Heart left ventricle (tissue), 16 donors: Measurements from ENCODE around the gene CDCA3. TPM values are rescaled to one million over a fixed set of nuclear protein-coding genes. Genes with fewer than 3 reads are reported as not detected.

ENCODE experiments used
- ATAC-seq, 4 donors: fragments of 200-7000 bp; cut with Tn5 transposase; one replicate each; pipeline ENCODE4 v1.9.1; 2020 to 2022; ENCODE audit warnings: moderate library complexity in 4 of 4, mild to moderate bottlenecking in 3 of 4, moderate number of reproducible peaks in 1 of 4
- DNase-seq, 5 donors: peaks; one replicate each; pipeline ENCODE4 v3.0.0-alpha.2; 2020
- H3K27ac ChIP-seq, 12 donors: fragments of 200-600 bp; sonication (generic) in 4 of 12; one replicate each; pipeline versions ENCODE4 v1.5.0 to v1.8.0; 2016 to 2022; ENCODE audit warnings: mild to moderate bottlenecking in 2 of 12
- H3K27me3 ChIP-seq, 9 donors: fragments of 200-600 bp; sonication (generic) in 2 of 9; one replicate each; pipeline versions ENCODE4 v1.5.1 to v1.8.0; 2016 to 2022; ENCODE audit warnings: mild to moderate bottlenecking in 3 of 9
- H3K36me3 ChIP-seq, 9 donors: fragments of 200-600 bp; sonication (generic) in 2 of 9; one replicate each; pipeline versions ENCODE4 v1.5.0 to v1.8.0; 2018 to 2022; ENCODE audit warnings: mild to moderate bottlenecking in 2 of 9
- H3K4me1 ChIP-seq, 12 donors: fragments of 200-600 bp; sonication (generic) in 4 of 12; one replicate each; pipeline versions ENCODE4 v1.5.0 to v1.8.0; 2016 to 2022; ENCODE audit warnings: mild to moderate bottlenecking in 3 of 12
- H3K4me3 ChIP-seq, 12 donors: fragments of 200-600 bp; sonication (generic) in 4 of 12; one replicate each; pipeline versions ENCODE4 v1.5.0 to v1.8.0; 2017 to 2022; ENCODE audit warnings: mild to moderate bottlenecking in 9 of 12, moderate library complexity in 4 of 12
- H3K9me3 ChIP-seq, 12 donors: fragments of 200-600 bp; sonication (generic) in 4 of 12; one replicate each; pipeline versions ENCODE4 v1.5.0 to v1.8.0; 2016 to 2022; ENCODE audit warnings: mild to moderate bottlenecking in 1 of 12
- POLR2A ChIP-seq, 2 donors: fragments of 450-650 bp; IDR thresholded peaks; one replicate each; pipeline ENCODE4 v1.6.1; 2017; ENCODE audit warnings: antibody characterized with exemption in 2 of 2, mild to moderate bottlenecking in 2 of 2, moderate library complexity in 2 of 2
- WGBS, 4 donors: extraction: QIAGEN DNeasy Blood & Tissue Kit in 2 of 4; methylation state at CpG; one replicate each; pipeline versions ENCODE4 v1.1.5 to v1.1.7; 2013 to 2018; 5-methylcytosine and 5-hydroxymethylcytosine counted together
- intact Hi-C, 10 donors: fragments of 100-400 bp; cut with DNase I; formaldehyde crosslinking; loops; one replicate each; pipeline versions ENCODE4 v1.11.1 to v1.14.2; 2022
- polyA plus RNA-seq, 2 donors: library from polyadenylated mRNA; stranded (reverse); fragments of 200-250 nt; gene quantifications; one replicate each; pipeline ENCODE4 v1.2.3, GENCODE V29; 2013
- total RNA-seq, 9 donors: library from RNA; depleted of rRNA in 2 of 9; stranded (reverse); fragments of >200 nt in 2 of 9; fragmentation: NEBNext Ultra II Directional in 3 of 9; extraction: Animal tissue kit (Norgen Biotek cat#: 25700) in 3 of 9; gene quantifications; one replicate each; pipeline versions ENCODE4 v1.1.0 to v1.2.4, GENCODE V29; 2016 to 2023
- TF ChIP-seq, protein P1 (sequence below), 12 donors: fragments of 200-600 bp; sonication (generic) in 4 of 12; IDR thresholded peaks; one replicate each; pipeline versions ENCODE4 v1.5.0 to v1.8.0; 2018 to 2022; ENCODE audit warnings: antibody characterized with exemption in 12 of 12, mild to moderate bottlenecking in 5 of 12
- donor health status: ischemic (EF 13 %, LVEDD 7.1; RV severe dilation, severe dysfunction).
- donor health status: healthy with polysubstance abuse.
- donor health status: DM: no; HTN: yes; CAD: no.
- donor health status: DM: no; HTN: no; CAD: no.
- donor health status: ischemic (EF 25% LVEDD 6.9; RV normal size, moderate dysfunction).
- donor health status: ischemic (EF 25% LVEDD 5.7; RV mildly dilated, moderate dysfunction).
- donor health status: healthy.
- donor health status: DM: yes; HTN: yes; CAD: no.
- donor health status: ischemic (EF 35%, LVEDD 5.7; RV mildly dilated, moderate dysfunction).
- donor health status: nonischemic (EF 11% LVEDD 7.7; RV severe dilation, severe dysfunction).
- donor health status: DM: yes; HTN: yes; CAD: no.
- donor health status: PGD.
- donor health status: ischemic (EF 29% LVEDD 5.4; RV normal size, mild dysfunction).
- donor health status: nonischemic (EF 23%, LVEDD 6.1; RV moderate dilation, normal function).

Gene CDCA3
- total and polyA plus RNA-seq, 11 donors: 0.42 to 8.3 (median 0.93) TPM; not detected in 1

- Histone ChIP-seq H3K36me3 (peaks cover 0 to 16% (median 0%) of the 10 kb centered on the region in 9 donors), H3K4me3 (no peak overlapping the region), H3K27me3 (peaks cover 0 to 12% (median 0%) of the 10 kb centered on the region in 9 donors), H3K4me1 (peaks cover 0 to 23% (median 13%) of the 10 kb centered on the region in 12 donors), H3K27ac (no peak overlapping the region), H3K9me3 (no peaks in the 10 kb centered on the region)
- DNase-seq: no peak
- 81 to 100% (median 86%) methylated on average over 2 to 5 of the region's 5 CpGs for WGBS, 4 donors
- TF ChIP-seq, protein P1, sequence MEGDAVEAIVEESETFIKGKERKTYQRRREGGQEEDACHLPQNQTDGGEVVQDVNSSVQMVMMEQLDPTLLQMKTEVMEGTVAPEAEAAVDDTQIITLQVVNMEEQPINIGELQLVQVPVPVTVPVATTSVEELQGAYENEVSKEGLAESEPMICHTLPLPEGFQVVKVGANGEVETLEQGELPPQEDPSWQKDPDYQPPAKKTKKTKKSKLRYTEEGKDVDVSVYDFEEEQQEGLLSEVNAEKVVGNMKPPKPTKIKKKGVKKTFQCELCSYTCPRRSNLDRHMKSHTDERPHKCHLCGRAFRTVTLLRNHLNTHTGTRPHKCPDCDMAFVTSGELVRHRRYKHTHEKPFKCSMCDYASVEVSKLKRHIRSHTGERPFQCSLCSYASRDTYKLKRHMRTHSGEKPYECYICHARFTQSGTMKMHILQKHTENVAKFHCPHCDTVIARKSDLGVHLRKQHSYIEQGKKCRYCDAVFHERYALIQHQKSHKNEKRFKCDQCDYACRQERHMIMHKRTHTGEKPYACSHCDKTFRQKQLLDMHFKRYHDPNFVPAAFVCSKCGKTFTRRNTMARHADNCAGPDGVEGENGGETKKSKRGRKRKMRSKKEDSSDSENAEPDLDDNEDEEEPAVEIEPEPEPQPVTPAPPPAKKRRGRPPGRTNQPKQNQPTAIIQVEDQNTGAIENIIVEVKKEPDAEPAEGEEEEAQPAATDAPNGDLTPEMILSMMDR (IDR thresholded peaks at IDR 0.05): no peak
- no peak for TF ChIP-seq POLR2A (IDR thresholded peaks at IDR 0.05)
- intact Hi-C loops: no loop called here
- ATAC-seq: no peak
Measured at GRCh38 chr12:6818645-6819044, 32.4 kb downstream of the CDCA3 start.

DNA sequence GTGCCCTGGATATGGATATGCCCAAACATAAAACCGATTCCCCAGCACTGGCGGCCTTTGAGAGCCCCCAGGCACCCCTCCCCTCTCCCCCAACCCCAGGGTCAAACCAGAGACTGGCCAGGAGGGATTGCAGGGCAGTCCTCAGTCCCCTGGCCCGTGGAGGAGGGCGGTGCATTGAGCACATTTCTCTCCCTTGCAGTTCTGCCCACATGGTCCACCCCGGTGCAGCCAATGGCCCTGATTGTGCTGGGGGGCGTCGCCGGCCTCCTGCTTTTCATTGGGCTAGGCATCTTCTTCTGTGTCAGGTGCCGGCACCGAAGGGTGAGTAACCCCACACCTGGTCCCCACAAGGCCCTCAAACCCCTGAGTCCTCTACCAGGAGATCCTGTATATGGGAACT is 32.9 kb downstream of the CDCA3 start:
- H3K36me3 ChIP-seq: peaks cover 0 to 16% (median 0%) of the 10 kb centered on the region in 9 donors
- intact Hi-C loops: no loop called here
- ATAC-seq (no peak), DNase-seq (no peak)
- peaks cover 0 to 22% (median 13%) of the 10 kb centered on the region in 12 donors for H3K4me1 ChIP-seq
- peaks cover 0 to 12% (median 0%) of the 10 kb centered on the region in 9 donors for H3K27me3 ChIP-seq
- no peaks in the 10 kb centered on the region for H3K9me3 ChIP-seq
- no peak overlapping the region for H3K4me3 ChIP-seq
- H3K27ac ChIP-seq: no peak overlapping the region
- WGBS, 4 donors: 76 to 84% (median 77%) methylated on average over 7 to 10 of the region's 10 CpGs
- no peak for TF ChIP-seq POLR2A (IDR thresholded peaks at IDR 0.05)
- TF ChIP-seq, protein P1 (IDR thresholded peaks at IDR 0.05): no peak

GRCh38 chr12:6817662-6818157 is 33.4 kb downstream of the CDCA3 start:
- Histone ChIP-seq H3K27me3 (peaks cover 0 to 10% (median 0%) of the 10 kb centered on the region in 9 donors), H3K36me3 (peaks cover 0 to 16% (median 0%) of the 10 kb centered on the region in 9 donors), H3K27ac (no peak overlapping the region), H3K4me3 (no peak overlapping the region), H3K9me3 (no peaks in the 10 kb centered on the region), H3K4me1 (peaks cover 0 to 21% (median 13%) of the 10 kb centered on the region in 12 donors)
- TF ChIP-seq, protein P1 (IDR thresholded peaks at IDR 0.05): no peak
- no peak for TF ChIP-seq POLR2A (IDR thresholded peaks at IDR 0.05)
- intact Hi-C loops: no loop called here
- WGBS, 4 donors: 83 to 93% (median 87%) methylated on average over 20 of the region's 20 CpGs
- no peak for DNase-seq
- no peak for ATAC-seq

- WGBS, 4 donors: 87 to 94% (median 93%) methylated on average over 8 of the region's 8 CpGs
- peaks cover 0 to 4% (median 0%) of the 10 kb centered on the region in 9 donors for H3K27me3 ChIP-seq
- intact Hi-C loops: no loop called here
Measured at GRCh38 chr12:6817098-6817497, 34.0 kb downstream of the CDCA3 start.

More at GRCh38 chr12:6817098-6817497, 34.0 kb downstream of the CDCA3 start:
- no peak overlapping the region for H3K27ac ChIP-seq
- no peak for TF ChIP-seq POLR2A (IDR thresholded peaks at IDR 0.05)
- TF ChIP-seq, protein P1 (IDR thresholded peaks at IDR 0.05): no peak
- peaks cover 0 to 19% (median 9%) of the 10 kb centered on the region in 12 donors for H3K4me1 ChIP-seq
- H3K36me3 ChIP-seq: peaks cover 0 to 16% (median 0%) of the 10 kb centered on the region in 9 donors
- no peak overlapping the region for H3K4me3 ChIP-seq
- no peak for ATAC-seq
- DNase-seq: no peak
- H3K9me3 ChIP-seq: no peaks in the 10 kb centered on the region
